HCT116 (cell line): ENCODE results near the gene COPS8. TPM values are rescaled to one million over a fixed set of nuclear protein-coding genes. Genes with fewer than 3 reads are reported as not detected.

ENCODE experiments used
- ATAC-seq: fragments of 200-7000 bp; cut with Tn5 transposase; 2 replicates; pipeline ENCODE4 v1.9.1; 2020; ENCODE audit warnings: mild to moderate bottlenecking, moderate library complexity
- BruUV-seq: library from RNA; stranded (reverse); fragments of 400-500 nt; replicated peaks from 2 replicates; lab custom pipeline; 2021; lab: Mats Ljungman, UMichigan
- CTCF ChIA-PET: fragments of 300-600 bp; sonication (Branson Sonifier 250); formaldehyde crosslinking; loops from one replicate; lab custom pipeline; 2021; ENCODE audit warnings: antibody characterized with exemption; lab: Charles Lee
- POLR2A ChIA-PET: fragments of 300-600, 350-600 bp; sonication (Branson Sonifier 250); formaldehyde crosslinking; loops from one replicate; lab custom pipeline; 2021; ENCODE audit warnings: antibody characterized with exemption; lab: Charles Lee
- RAD21 ChIA-PET, 2 experiments: fragments of 300-600 bp; sonication (Branson Sonifier 250); formaldehyde crosslinking; loops; one replicate each; lab custom pipeline; 2023; ENCODE audit warnings: low total read pairs in 2 of 2; ENCODE audit not compliant: uncharacterized antibody in 2 of 2, unreplicated experiment in 2 of 2, low non-redundant PET in 1 of 2; lab: Charles Lee
- DNase-seq: peaks from one replicate; pipeline ENCODE4 v3.0.0-alpha.2; 2010; ENCODE audit warnings: low read depth, low spot score
- H2AFZ ChIP-seq: fragments of 200-600 bp; shearing (Covaris generic), sonication (generic); 2 replicates; pipeline ENCODE4 v1.6.1; 2017; ENCODE audit warnings: low read depth, mixed run types, mixed read lengths, antibody characterized with exemption, low read length; ENCODE audit not compliant: poor library complexity, severe bottlenecking
- H3K27ac ChIP-seq: 2 replicates; pipeline ENCODE4 v1.5.1; 2012; ENCODE audit warnings: low read depth, low read length
- H3K27me3 ChIP-seq: fragments of 200-600 bp; sonication (generic); 2 replicates; pipeline ENCODE4 v1.6.1; 2016; ENCODE audit warnings: mixed run types, low read length, mixed read lengths; ENCODE audit not compliant: insufficient read depth
- H3K36me3 ChIP-seq, 2 experiments: fragments of 200-500 bp in 1 of 2; fragments of 200-600 bp in 1 of 2; sonication (Bioruptor generic) in 1 of 2; sonication (generic) in 1 of 2; 2 replicates each; pipeline versions ENCODE4 v1.5.1 to v1.6.1; 2014 to 2016; ENCODE audit warnings: low read length in 2 of 2, inconsistent platforms in 1 of 2, mixed read lengths in 1 of 2, mixed run types in 1 of 2; ENCODE audit not compliant: insufficient read depth in 2 of 2, control insufficient read depth in 1 of 2
- H3K4me1 ChIP-seq, 2 experiments: fragments of 200-600 bp in 1 of 2; sonication (generic) in 1 of 2; 2 replicates each; pipeline versions ENCODE4 v1.5.1 to v1.6.1; 2012 to 2017; ENCODE audit warnings: low read length in 2 of 2, inconsistent platforms in 1 of 2, mild to moderate bottlenecking in 1 of 2, mixed read lengths in 1 of 2, mixed run types in 1 of 2, moderate library complexity in 1 of 2; ENCODE audit not compliant: insufficient read depth in 2 of 2, control insufficient read depth in 1 of 2
- H3K4me2 ChIP-seq: fragments of 200-600 bp; sonication (generic); 2 replicates; pipeline ENCODE4 v1.6.1; 2017; ENCODE audit warnings: mixed run types, low read length, mixed read lengths
- H3K4me3 ChIP-seq, 2 experiments: fragments of 200-600 bp in 1 of 2; sonication (generic) in 1 of 2; replicated peaks in 1 of 2; 2 replicates each; pipeline ENCODE4 v1.5.1; 2011 to 2016; ENCODE audit warnings: low read length in 2 of 2, control low read depth in 1 of 2, low read depth in 1 of 2, mild to moderate bottlenecking in 1 of 2, mixed read lengths in 1 of 2, mixed run types in 1 of 2
- H3K79me2 ChIP-seq: fragments of 200-600 bp; sonication (generic); 2 replicates; pipeline ENCODE4 v1.6.1; 2017; ENCODE audit warnings: mild to moderate bottlenecking, mixed run types, low read length, moderate library complexity, mixed read lengths; ENCODE audit not compliant: insufficient read depth
- H3K9ac ChIP-seq: fragments of 200-600 bp; sonication (generic); 2 replicates; pipeline ENCODE4 v1.6.1; 2016; ENCODE audit warnings: low read length, mixed read lengths
- H3K9me2 ChIP-seq: fragments of 200-600 bp; sonication (generic), shearing (Covaris generic); 2 replicates; pipeline ENCODE4 v1.6.1; 2017; ENCODE audit warnings: mixed run types, mild to moderate bottlenecking, moderate library complexity; ENCODE audit not compliant: insufficient read depth
- H3K9me3 ChIP-seq, 2 experiments: fragments of 200-500 bp in 1 of 2; fragments of 200-600 bp in 1 of 2; sonication (Bioruptor generic) in 1 of 2; sonication (generic) in 1 of 2; 2 replicates each; pipeline ENCODE4 v1.6.1; 2014 to 2017; ENCODE audit warnings: low read length in 2 of 2, mixed read lengths in 2 of 2, inconsistent platforms in 1 of 2, low read depth in 1 of 2, mild to moderate bottlenecking in 1 of 2, mixed run types in 1 of 2, moderate library complexity in 1 of 2; ENCODE audit not compliant: control insufficient read depth in 1 of 2, insufficient read depth in 1 of 2
- H4K20me1 ChIP-seq: fragments of 200-600 bp; sonication (generic), shearing (Covaris generic); 2 replicates; pipeline ENCODE4 v1.6.1; 2017; ENCODE audit warnings: mixed run types, mild to moderate bottlenecking, moderate library complexity; ENCODE audit not compliant: insufficient read depth
- CBX3 ChIP-seq: IDR thresholded peaks from 2 replicates; pipeline ENCODE4 v1.6.1; 2012; ENCODE audit warnings: low read depth
- CEBPB ChIP-seq: IDR thresholded peaks from 2 replicates; pipeline ENCODE4 v1.6.1; 2012; ENCODE audit warnings: low read depth
- EZH2phosphoT487 ChIP-seq: fragments of 200-600 bp; IDR thresholded peaks from 2 replicates; pipeline ENCODE4 v1.6.1; 2018; ENCODE audit warnings: antibody characterized with exemption, borderline replicate concordance
- FOSL1 ChIP-seq: IDR thresholded peaks from 2 replicates; pipeline ENCODE4 v1.6.1; 2012; ENCODE audit warnings: low read depth
- JUND ChIP-seq: IDR thresholded peaks from 2 replicates; pipeline ENCODE4 v1.6.1; 2012
- POLR2A ChIP-seq: IDR thresholded peaks from 2 replicates; pipeline ENCODE4 v1.7.0; 2011; ENCODE audit warnings: borderline replicate concordance; ENCODE audit not compliant: insufficient read depth, insufficient read length; ENCODE audit errors: extremely low read depth
- SIN3A ChIP-seq: IDR thresholded peaks from 2 replicates; pipeline ENCODE4 v1.6.1; 2012; ENCODE audit warnings: low read depth
- YY1 ChIP-seq: IDR thresholded peaks from 2 replicates; pipeline ENCODE4 v1.6.1; 2011; ENCODE audit warnings: low read length, low read depth, moderate library complexity, mild to moderate bottlenecking; ENCODE audit not compliant: insufficient replicate concordance; ENCODE audit errors: extremely low read depth
- ZFX ChIP-seq: fragments of 450-650 bp; IDR thresholded peaks from 2 replicates; pipeline ENCODE4 v1.6.1; 2017
- intact Hi-C: fragments of 100-400 bp; cut with micrococcal nuclease; formaldehyde crosslinking; loops from 2 replicates; pipeline ENCODE4 v1.10.0; 2022
- total RNA-seq: library from RNA; stranded (reverse); gene quantifications from one replicate; pipeline ENCODE4 v1.2.1, GENCODE V29; 2021; ENCODE audit not compliant: unreplicated experiment
- TF ChIP-seq, protein P1 (sequence below), 3 experiments: fragments of 200-600 bp in 1 of 3; sonication (generic) in 1 of 3; IDR thresholded peaks in 2 of 3; conservative IDR thresholded peaks in 1 of 3; 2 replicates each; pipeline ENCODE4 v1.5.1; 2012 to 2017; ENCODE audit warnings: low read depth in 2 of 3, low read length in 2 of 3, antibody characterized with exemption in 1 of 3, borderline replicate concordance in 1 of 3, control low read depth in 1 of 3, mild to moderate bottlenecking in 1 of 3, mixed read lengths in 1 of 3, mixed run types in 1 of 3, moderate library complexity in 1 of 3; ENCODE audit not compliant: insufficient read depth in 1 of 3

Gene COPS8
- total RNA-seq, 1 experiment from 2014 or later: 42.2 TPM

DNA sequence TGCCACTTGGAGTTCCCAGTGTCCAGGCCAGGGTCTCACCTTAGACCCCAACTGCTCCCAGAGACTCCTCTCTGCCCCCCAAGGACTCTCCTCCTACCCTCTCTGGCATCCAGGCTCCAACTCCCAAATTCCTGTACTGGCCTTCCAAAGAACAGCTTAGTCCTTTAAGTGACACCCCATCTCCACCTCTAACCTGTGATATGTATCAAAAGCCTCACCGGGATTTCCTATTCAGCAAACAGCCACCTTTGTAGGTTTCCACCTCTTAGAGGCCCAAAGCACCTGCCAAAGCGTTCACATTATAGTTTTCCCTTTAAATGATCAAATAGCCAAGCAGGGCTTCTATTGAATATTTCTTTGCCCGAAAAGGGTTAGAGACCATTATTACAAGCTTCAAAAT lies 2.7 kb upstream of the COPS8 start:
- peaks cover 23% of the 10 kb centered on the region for H3K79me2 ChIP-seq
- H3K9me2 ChIP-seq: no peaks in the 10 kb centered on the region
- no TSS peak for BruUV-seq
- no peak overlapping the region for H3K27ac ChIP-seq
- ChIA-PET RAD21 (no interaction called here), POLR2A (no interaction called here), CTCF (no interaction called here)
- ATAC-seq: no peak
- no peak for DNase-seq
- H3K9ac ChIP-seq: no peak overlapping the region
- no peak for TF ChIP-seq CBX3
- no peak for TF ChIP-seq ZFX
- TF ChIP-seq, protein P1, sequence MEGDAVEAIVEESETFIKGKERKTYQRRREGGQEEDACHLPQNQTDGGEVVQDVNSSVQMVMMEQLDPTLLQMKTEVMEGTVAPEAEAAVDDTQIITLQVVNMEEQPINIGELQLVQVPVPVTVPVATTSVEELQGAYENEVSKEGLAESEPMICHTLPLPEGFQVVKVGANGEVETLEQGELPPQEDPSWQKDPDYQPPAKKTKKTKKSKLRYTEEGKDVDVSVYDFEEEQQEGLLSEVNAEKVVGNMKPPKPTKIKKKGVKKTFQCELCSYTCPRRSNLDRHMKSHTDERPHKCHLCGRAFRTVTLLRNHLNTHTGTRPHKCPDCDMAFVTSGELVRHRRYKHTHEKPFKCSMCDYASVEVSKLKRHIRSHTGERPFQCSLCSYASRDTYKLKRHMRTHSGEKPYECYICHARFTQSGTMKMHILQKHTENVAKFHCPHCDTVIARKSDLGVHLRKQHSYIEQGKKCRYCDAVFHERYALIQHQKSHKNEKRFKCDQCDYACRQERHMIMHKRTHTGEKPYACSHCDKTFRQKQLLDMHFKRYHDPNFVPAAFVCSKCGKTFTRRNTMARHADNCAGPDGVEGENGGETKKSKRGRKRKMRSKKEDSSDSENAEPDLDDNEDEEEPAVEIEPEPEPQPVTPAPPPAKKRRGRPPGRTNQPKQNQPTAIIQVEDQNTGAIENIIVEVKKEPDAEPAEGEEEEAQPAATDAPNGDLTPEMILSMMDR (IDR thresholded peaks at IDR 0.05 in 2 of 3, conservative IDR thresholded peaks at IDR 0.05 in 1 of 3; ENCODE audit: borderline replicate concordance in 1 of 3, insufficient read depth in 1 of 3, low read depth in 2 of 3, low read length in 2 of 3): no peak
- TF ChIP-seq JUND: no peak
- no peak for TF ChIP-seq EZH2phosphoT487
- TF ChIP-seq FOSL1: no peak
- H4K20me1 ChIP-seq: no peaks in the 10 kb centered on the region
- peaks cover 7 to 13% of the 10 kb centered on the region in 2 experiments; a peak in 3 of 4 replicates for H3K4me1 ChIP-seq
- no peak overlapping the region for H3K4me2 ChIP-seq
- no peak overlapping the region for H3K4me3 ChIP-seq
- no peaks in the 10 kb centered on the region for H3K27me3 ChIP-seq
- H3K36me3 ChIP-seq: no peaks in the 10 kb centered on the region
- no peaks in the 10 kb centered on the region for H3K9me3 ChIP-seq
- intact Hi-C loops: no loop called here
- no peak overlapping the region for H2AFZ ChIP-seq

- ATAC-seq (no peak), DNase-seq (no peak)
- H3K27me3 ChIP-seq: no peaks in the 10 kb centered on the region
- POLR2A ChIA-PET: interaction anchor here (1.1 kb wide), 1 partner anchor 57 kb away, joined by 3 read pairs; no protein-coding TSS in a partner anchor
- H3K79me2 ChIP-seq: peaks cover 37% of the 10 kb centered on the region
- H3K9ac ChIP-seq: peak overlapping the region; percentile 71
- H3K9me3 ChIP-seq: no peaks in the 10 kb centered on the region
- no peaks in the 10 kb centered on the region for H3K9me2 ChIP-seq
- intact Hi-C loops: no loop called here
- RAD21 ChIA-PET: no interaction called here
- H3K36me3 ChIP-seq: peaks cover 4 to 6% of the 10 kb centered on the region in 2 experiments; a peak in 1 of 4 replicates
- peaks cover 7 to 13% of the 10 kb centered on the region in 2 experiments; a peak in 3 of 4 replicates for H3K4me1 ChIP-seq
- H3K27ac ChIP-seq: no peak overlapping the region
- peak overlapping the region in 1 of 2 experiments; percentile 66; a peak in 2 of 4 replicates for H3K4me3 ChIP-seq
- BruUV-seq: no TSS peak
- CTCF ChIA-PET: no interaction called here
- TF ChIP-seq EZH2phosphoT487 (no peak), YY1 (no peak), CEBPB (no peak), SIN3A (no peak), POLR2A (no peak)
- peak overlapping the region; percentile 89 for H3K4me2 ChIP-seq
- H2AFZ ChIP-seq: no peak overlapping the region
- H4K20me1 ChIP-seq: no peaks in the 10 kb centered on the region
Observed at GRCh38 chr2:237084444-237084843, 1.2 kb upstream of the COPS8 start.
